ENCODE measurements around the gene FBLN1. TPM values are rescaled to one million over a fixed set of nuclear protein-coding genes. Genes with fewer than 3 reads are reported as not detected.

Gene FBLN1
- total RNA-seq, 1 donor from 2014 or later, result 211 TPM

DNA sequence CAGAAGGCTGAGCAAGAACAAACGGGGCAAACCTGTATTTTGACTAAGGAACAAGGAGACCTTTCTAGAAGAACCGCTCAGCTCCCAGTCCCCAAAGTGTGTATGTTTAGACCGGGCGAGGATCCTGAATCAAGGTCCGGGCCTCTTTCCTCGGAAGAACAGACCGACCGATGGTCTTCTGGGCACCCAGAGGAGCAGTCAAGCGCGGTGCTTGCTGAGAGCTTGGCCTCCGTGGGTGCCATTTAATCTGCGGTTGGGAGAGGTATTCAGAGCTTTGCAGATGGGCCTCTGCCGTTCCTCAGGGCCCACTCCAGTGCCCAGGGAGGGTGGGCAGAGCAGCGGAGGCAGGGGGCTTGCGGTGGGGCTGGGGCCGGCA, 142.5 kb downstream of the FBLN1 start:
- Mint-ChIP-seq H3K27me3 (ENCODE audit: unreplicated experiment) (peaks cover 9% of the 10 kb centered on the region), H3K4me3 (ENCODE audit: unreplicated experiment) (no peak overlapping the region), H3K9me3 (ENCODE audit: unreplicated experiment) (no peaks in the 10 kb centered on the region), H3K4me1 (ENCODE audit: unreplicated experiment) (peaks cover 3% of the 10 kb centered on the region), H3K36me3 (ENCODE audit: unreplicated experiment) (no peaks in the 10 kb centered on the region), H3K27ac (ENCODE audit: unreplicated experiment) (no peak overlapping the region)
- TF ChIP-seq, protein P1, sequence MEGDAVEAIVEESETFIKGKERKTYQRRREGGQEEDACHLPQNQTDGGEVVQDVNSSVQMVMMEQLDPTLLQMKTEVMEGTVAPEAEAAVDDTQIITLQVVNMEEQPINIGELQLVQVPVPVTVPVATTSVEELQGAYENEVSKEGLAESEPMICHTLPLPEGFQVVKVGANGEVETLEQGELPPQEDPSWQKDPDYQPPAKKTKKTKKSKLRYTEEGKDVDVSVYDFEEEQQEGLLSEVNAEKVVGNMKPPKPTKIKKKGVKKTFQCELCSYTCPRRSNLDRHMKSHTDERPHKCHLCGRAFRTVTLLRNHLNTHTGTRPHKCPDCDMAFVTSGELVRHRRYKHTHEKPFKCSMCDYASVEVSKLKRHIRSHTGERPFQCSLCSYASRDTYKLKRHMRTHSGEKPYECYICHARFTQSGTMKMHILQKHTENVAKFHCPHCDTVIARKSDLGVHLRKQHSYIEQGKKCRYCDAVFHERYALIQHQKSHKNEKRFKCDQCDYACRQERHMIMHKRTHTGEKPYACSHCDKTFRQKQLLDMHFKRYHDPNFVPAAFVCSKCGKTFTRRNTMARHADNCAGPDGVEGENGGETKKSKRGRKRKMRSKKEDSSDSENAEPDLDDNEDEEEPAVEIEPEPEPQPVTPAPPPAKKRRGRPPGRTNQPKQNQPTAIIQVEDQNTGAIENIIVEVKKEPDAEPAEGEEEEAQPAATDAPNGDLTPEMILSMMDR (IDR thresholded peaks at IDR 0.05), result no peak
- peak; percentile 75 for DNase-seq (ENCODE audit: extremely low spot score, unreplicated experiment)

DNA sequence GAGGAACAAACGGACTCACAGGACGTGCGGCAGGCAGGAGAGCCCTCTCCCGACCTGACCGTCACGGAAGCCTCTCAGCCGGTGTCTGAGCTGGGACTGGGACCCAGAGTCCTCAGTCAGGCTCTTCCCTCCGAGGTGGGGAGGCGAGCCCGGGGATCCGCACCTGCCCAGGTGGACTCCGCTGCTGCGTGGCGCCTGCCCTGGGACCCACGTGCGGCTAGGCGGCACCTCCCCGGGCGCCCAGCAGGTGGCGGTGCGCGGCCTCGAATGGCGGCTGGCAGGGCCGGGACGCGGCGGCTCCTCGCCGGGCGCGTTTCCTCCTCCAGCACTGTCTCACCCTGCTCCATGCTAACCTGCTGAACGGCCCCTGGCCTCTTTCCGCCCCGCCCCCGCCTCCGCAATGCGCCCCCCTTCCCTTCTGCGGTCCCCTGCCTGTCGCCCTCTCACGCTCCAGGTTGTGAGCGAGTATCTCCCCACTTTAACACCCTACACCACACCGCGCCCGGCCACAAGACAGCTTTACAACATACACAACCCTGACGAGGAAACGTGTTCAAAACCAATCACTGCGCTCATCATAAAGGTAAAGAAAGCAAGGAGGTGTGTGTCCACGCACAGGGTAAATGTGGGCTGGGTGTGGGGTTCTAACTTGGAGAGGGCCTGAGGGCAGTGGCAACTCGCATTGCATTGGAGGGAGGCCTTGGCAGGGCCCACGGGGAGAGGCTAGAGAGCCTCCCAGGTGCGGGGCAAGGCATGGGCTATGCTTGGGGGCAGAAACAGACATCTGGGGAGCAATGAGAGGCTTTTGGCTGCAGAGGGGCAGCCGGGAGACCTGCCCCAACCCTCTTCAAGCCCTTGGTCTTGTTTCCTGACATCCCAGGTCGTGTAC, 143.1 kb downstream of the FBLN1 start:
- Mint-ChIP-seq H3K27ac (ENCODE audit: unreplicated experiment) (no peak overlapping the region), H3K4me1 (ENCODE audit: unreplicated experiment) (peaks cover 3% of the 10 kb centered on the region), H3K4me3 (ENCODE audit: unreplicated experiment) (no peak overlapping the region), H3K27me3 (ENCODE audit: unreplicated experiment) (peaks cover 10% of the 10 kb centered on the region), H3K36me3 (ENCODE audit: unreplicated experiment) (no peaks in the 10 kb centered on the region), H3K9me3 (ENCODE audit: unreplicated experiment) (no peaks in the 10 kb centered on the region)
- TF ChIP-seq, protein P1 (IDR thresholded peaks at IDR 0.05), result peak; percentile 97
- peak; percentile 89 for DNase-seq (ENCODE audit: extremely low spot score, unreplicated experiment)

DNA sequence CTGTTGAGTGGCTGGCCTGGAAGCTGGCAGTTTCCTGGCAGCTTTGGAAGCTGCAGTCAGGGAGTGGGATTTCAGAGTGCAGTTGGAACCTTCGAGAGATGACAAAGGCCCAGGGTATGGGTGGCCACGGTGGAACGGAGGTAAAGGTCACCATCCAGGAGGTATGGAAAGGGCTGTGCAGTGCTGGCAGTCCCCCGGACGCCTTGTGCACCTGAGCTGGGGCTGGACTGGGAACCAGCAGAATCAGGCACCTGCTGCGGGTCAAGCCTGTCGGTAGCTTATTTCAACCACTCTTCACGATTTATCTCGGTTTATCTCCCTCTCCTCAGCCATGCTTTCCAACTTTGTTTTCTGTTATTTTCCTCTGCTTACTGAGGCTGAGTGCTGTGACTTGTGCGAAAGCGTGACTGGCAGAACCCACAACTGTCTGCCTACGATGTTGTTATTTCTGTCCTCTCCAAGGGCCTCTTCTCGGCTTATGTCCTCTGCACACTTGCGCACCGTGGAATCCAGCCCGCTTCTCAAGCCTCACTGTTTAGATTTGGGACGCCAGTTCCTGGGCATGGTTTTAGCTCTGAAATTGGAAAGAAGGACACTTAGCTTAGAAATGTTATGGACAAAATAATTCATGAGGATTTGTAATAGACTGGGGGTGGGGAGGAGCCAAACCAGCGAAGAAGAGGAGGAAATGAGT, 145.0 kb downstream of the FBLN1 start:
- TF ChIP-seq, protein P1 (IDR thresholded peaks at IDR 0.05), result no peak
- Mint-ChIP-seq H3K36me3 (ENCODE audit: unreplicated experiment) (peaks cover 3% of the 10 kb centered on the region), H3K27me3 (ENCODE audit: unreplicated experiment) (peaks cover 15% of the 10 kb centered on the region), H3K9me3 (ENCODE audit: unreplicated experiment) (no peaks in the 10 kb centered on the region), H3K4me1 (ENCODE audit: unreplicated experiment) (peaks cover 3% of the 10 kb centered on the region), H3K4me3 (ENCODE audit: unreplicated experiment) (no peak overlapping the region), H3K27ac (ENCODE audit: unreplicated experiment) (no peak overlapping the region)
- DNase-seq (ENCODE audit: extremely low spot score, unreplicated experiment), result peak; percentile 63

DNA sequence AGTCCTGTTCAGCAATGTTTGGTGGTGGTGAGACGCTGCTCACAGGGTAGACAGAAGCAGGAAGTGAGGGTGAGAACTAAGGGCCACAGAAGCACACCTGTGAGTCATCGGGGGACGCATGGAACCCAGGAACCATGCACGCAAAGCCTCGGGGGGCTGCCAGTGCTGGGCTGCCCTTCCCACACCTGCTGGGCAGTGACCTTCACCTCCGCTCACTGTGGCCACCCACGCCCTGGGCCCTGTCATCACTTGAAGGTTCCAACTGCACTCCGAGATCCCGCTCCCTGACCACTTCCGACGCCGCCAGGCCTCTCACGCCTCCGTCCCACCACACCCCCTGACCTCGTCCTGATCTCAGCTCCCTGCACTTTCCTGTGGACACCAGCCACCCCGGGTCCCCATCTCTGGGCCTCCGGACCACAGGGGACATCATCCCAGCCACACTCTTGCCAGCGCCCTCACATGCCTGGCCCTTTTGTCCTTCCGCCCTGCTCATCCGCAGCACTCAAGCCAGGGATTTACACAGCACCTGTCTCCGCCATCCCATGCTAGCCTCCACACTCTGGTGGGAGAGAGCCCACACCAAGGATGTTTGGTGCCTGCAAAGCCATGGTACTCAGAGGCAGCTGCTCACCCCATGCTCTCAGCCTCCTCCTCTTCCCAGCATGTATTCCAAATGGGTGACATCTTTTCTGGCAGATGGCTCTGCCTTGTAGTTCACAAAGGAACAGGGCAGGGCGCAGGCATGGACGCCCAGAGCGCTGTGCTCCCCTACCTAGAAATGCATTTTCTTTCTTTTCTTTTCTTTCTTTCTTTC, 145.8 kb downstream of the FBLN1 start:
- TF ChIP-seq, protein P1 (IDR thresholded peaks at IDR 0.05), result no peak
- DNase-seq (ENCODE audit: extremely low spot score, unreplicated experiment), result peak; percentile 81
- Mint-ChIP-seq H3K27ac (ENCODE audit: unreplicated experiment) (no peak overlapping the region), H3K4me3 (ENCODE audit: unreplicated experiment) (no peak overlapping the region), H3K4me1 (ENCODE audit: unreplicated experiment) (peaks cover 5% of the 10 kb centered on the region), H3K9me3 (ENCODE audit: unreplicated experiment) (no peaks in the 10 kb centered on the region), H3K36me3 (ENCODE audit: unreplicated experiment) (peaks cover 3% of the 10 kb centered on the region), H3K27me3 (ENCODE audit: unreplicated experiment) (peaks cover 22% of the 10 kb centered on the region)

All from osteocyte (in vitro differentiated cells).